GM19324 (cell line): ENCODE results near the gene TRABD2A.
"Not testable (repeated sequence)": the region's sequence is repeated elsewhere in the genome, so short reads cannot be mapped to it uniquely, and the experiment has no call there.

Experiments used
- ATAC-seq: cut with Tn5 transposase; IDR thresholded peaks from one replicate; pipeline ENCODE4 v1.9.1; 2021; ENCODE audit warnings: mild to moderate bottlenecking, moderate library complexity; ENCODE audit not compliant: unreplicated experiment, low FRiP score

The TRABD2A gene

DNA sequence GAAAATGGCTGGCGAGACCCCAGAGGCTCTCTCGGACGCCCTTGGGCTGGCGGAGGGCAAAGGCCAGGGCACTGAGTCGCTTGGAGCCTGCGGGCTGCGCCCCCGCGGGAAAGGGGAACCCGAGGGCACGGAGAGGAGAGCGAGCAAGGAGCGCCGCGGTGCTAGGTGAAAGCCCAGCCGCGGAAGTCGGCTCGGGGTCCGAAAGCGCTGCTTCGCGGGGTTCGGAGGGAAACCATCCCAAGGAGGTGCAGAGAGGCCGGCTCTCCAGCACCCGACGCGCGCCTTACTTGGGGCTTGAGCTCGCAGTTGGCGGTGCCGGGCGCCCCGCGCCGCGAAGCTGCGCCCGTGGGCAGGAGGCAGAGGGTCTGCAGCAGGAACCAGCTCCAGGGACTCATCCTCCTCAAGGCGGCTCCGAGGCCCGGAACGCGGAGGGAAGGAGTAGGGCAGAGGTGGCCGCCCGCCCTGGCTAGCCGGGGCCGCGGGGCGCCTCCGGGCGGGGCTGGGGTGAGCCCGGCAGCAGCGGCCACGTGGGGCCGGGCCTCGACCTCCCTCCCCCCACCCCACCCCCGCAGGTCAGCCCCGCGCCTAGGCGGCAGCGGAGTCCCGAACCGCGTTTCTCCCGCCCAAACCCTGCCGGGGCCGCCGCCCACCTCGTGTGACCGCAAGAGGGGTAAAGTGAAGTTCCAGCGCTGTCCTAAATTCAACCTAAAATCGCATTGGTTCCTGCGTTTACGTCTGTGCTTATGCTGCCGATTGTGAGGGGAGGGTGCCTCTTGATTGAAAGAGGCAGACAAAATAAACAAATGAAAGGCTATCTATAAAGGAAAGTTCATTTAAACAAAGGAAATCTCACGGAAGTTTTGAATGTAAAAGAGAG is at the start of gene TRABD2A:
TRABD2A (minus strand) TSS at position 440 of the 877 bp plus-strand sequence; CDS start at position 395, 45 bp downstream.
- ATAC-seq: no peak

DNA sequence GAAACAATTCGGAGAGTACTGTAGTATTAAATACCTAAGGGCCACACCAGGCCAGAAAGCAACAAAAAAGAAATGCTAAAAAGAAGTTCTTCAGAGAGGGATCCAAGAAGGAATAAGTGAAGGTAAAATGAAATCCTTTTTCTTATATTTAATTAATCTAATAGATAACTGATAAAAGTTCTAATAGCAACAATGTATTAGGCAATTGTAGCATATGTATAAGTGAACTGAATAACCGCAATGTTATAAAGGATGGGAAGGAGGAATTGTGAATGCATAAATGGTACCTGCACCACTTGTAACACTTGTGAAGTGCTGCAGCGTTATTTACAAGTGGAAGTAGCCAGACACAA is 46.4 kb upstream of the TRABD2A start:
- ATAC-seq: no peak

- ATAC-seq: peak; percentile 80
Measured at GRCh38 chr2:84925724-84926376, 45.0 kb upstream of the TRABD2A start.

DNA sequence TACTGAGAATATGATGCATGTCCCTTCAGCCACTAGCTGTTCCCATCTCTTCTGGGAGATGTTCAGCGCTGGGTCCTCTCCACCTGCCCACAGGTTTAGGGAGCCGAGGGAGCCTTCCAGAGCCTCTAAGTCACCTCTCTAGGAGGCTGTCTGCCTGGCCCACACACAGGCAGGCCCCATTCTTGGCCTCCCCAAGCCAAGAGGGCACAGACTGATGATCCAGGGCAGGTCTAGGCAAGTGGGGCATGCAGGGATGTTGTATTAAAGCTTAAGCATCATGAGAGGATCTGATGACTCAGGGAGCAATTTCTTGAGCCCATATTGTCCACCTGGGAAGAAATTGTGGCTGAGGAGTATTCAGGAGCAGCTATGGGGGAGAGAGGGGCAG is 44.4 kb upstream of the TRABD2A start:
- ATAC-seq: no peak

DNA sequence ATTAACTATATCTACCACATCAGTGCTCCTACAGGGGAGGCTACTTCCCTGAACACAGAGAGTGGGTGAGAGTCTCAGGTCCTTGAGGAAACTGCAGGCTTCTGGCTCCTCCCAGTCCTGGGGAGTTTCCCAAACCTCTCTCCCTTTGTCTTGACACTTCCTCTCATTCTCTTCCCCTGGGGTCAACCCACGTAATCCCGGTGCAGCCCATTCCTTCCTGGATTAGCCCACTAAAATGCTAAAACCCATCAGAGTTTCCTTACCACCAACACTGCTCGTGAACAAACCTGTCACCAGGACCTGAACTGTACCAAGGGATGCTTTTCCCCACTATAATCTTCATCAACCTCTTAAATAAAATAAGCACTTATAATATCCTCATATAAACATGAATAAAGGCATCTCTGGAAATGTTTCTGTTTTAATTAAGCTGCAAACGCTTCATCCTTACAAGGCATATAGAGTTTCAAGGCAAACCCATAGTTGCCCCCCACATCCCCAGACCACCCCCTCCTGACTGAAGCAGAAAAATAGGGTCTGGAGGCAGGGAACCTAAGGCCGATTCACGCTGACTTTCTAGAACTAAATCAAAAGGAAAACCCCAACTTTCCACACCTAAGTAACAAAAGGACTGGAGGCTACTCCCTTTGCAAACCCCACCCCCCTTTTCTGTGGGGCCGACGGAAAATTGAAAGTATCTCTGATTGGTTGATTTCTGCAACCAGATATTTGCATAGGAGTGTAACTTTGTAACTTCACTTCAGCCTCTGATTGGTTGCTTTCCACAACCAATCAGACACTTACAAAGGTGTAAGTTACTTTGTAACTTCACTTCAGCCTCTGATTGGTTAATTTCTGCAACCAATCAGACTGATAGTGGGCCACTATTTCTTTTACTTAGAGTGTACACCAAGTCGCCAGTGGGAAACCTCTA is 43.6 kb upstream of the TRABD2A start:
- ATAC-seq: peak; percentile 40

DNA sequence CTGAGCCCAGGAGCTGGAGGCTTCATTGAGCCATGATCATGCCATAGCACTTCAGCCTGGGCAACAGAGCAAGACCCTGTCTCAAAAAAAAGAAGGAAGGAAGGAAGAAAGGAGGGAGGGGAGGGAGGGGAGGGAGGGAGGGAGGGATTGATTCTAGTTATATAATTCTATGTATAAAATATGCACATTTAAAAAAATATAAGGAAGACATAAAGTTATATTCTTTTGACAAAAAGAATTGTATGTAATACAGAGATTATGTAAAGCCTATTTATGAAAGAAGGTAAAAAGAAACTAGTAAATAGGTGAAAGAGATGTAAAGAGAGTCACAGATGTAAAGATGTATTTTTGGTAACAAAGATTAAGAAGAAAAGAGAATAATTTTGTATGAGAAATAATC is 42.1 kb upstream of the TRABD2A start:
- ATAC-seq: no peak

DNA sequence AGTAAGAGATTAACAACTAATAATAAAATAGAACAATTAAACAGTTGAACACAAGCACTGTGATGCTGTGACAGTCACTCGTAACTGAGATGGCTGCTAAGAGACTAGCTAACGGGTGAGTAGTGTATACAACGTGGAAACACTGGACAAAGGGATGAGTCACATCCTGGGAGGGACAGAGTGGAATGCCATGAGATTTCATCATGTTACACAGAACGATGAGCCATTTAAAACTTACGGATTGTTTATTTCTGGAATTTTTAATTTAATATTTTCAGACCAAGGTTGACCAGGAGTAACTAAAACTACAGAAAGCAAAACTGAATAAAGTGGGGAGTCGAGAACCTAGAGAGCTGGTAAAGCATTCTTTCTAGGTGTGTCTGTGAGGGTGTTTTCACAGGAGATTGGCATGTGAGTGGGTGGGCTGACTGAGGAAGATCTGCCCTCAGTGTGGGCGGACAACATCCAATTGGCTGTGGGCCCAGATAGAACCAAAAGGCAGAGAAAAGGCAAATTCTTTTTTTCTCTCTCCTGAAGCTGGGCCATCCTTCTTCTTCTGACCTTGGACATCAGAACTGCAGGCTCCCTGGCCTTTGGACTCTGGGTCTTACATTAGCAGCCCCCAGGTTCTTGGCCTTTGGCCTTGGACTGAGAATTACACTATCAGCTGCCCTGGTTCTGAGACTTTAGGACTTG is 39.1 kb upstream of the TRABD2A start:
- ATAC-seq: peak; percentile 43

- ATAC-seq: no peak
Measured at GRCh38 chr2:84918430-84918829, 37.5 kb upstream of the TRABD2A start.

DNA sequence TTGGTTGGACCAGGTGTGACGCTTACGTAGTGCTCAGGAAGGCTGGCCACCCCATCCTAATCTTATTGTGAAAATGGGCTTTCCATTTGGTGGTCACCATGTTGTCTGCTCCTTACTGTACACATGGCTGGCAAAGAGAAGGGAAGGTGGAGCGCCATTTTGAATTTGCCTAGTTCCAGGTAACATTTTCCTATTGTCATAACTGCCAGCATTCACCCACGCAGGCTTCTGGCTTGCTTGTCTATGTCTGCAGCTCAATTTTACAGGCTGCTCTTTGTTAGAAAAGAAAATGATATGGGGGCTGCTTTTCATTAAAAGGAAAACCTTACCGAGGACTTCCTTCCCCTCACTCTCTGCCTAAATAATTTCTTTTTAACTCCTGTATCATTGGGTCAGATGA is 36.9 kb upstream of the TRABD2A start:
- not testable (repeated sequence) for ATAC-seq

DNA sequence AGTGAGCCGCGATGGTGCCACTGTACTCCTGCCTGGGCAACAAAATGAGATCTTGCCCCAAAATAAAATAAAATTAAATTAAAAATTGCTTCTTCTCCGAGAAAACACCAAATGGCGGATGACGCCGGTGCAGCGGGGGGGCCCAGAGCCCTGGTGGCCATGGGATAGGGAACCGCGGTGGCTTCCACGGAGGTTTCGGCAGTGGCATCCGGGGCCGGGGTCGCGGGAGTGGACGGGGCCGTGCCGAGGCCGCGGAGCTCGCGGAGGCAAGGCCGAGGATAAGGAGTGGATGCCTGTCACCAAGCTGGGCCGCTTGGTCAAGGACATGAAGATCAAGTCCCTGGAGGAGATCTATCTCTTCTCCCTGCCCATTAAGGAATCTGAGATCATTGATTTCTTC is 34.8 kb upstream of the TRABD2A start:
- not testable (repeated sequence) for ATAC-seq

- no peak for ATAC-seq
Measured at GRCh38 chr2:84914334-84914733, 33.5 kb upstream of the TRABD2A start.

- ATAC-seq: no peak
Measured at GRCh38 chr2:84912984-84913383, 32.1 kb upstream of the TRABD2A start.

DNA sequence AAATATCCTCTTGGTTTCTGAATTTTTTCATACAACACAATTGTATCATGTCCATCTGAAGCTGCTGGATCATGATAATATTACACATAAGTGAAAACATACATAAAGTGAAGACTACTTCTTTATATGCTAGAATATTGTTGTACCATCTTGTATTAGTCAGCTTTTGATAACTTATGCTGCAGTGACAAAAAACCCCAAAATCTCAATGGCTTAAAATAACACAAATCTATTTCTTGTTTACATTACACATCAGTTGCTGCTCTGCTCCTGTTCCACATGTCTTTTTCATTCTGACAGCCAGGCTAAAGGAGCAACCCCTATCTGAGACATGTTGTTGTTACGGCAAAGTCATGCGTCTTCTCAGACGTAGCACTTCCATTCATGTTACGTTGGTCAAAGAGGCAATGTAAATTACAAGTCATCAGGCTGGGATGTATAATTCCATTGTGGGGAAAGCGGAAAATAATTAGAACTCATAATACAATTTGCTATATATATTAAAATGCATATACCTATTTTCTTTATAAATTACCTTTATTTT is 30.3 kb upstream of the TRABD2A start:
- ATAC-seq: no peak

GRCh38 chr2:84908948-84909713 is 28.2 kb upstream of the TRABD2A start:
- ATAC-seq: no peak

- no peak for ATAC-seq
Measured at GRCh38 chr2:84906900-84907714, 26.2 kb upstream of the TRABD2A start.

DNA sequence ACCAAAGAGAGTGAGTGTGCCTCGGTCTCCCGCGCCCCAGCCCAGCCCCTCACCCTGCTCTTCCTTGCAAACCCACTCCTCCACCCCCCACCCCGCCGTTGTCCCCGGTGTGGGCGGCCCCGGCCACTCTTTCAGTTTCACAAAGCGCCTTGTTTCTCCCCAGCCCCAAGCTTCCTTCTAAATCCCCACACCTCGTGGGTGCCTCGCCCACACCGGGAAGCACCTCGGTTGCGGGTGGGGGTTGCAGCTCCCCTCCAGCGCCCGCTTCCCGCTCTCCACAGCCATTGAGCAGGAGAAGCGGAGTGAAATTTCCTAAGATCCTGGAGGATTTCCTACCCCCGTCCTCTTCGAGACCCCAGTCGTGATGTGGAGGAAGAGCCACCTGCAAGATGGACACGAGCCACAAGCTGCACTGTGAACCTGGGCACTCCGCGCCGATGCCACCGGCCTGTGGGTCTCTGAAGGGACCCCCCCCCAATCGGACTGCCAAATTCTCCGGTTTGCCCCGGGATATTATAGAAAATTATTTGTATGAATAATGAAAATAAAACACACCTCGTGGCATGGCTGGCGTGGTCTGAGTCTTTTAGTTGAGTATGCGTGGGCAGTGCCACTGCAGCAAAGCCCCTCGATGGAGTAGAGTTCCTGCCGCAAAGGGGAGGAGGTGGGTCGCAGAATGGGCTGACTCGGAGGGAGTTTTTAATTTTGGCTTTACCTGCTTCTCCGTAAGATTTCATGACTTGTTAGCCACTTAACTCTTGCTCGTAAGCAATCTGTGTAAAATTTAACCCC is 25.4 kb upstream of the TRABD2A start:
- ATAC-seq: peak; percentile 20

DNA sequence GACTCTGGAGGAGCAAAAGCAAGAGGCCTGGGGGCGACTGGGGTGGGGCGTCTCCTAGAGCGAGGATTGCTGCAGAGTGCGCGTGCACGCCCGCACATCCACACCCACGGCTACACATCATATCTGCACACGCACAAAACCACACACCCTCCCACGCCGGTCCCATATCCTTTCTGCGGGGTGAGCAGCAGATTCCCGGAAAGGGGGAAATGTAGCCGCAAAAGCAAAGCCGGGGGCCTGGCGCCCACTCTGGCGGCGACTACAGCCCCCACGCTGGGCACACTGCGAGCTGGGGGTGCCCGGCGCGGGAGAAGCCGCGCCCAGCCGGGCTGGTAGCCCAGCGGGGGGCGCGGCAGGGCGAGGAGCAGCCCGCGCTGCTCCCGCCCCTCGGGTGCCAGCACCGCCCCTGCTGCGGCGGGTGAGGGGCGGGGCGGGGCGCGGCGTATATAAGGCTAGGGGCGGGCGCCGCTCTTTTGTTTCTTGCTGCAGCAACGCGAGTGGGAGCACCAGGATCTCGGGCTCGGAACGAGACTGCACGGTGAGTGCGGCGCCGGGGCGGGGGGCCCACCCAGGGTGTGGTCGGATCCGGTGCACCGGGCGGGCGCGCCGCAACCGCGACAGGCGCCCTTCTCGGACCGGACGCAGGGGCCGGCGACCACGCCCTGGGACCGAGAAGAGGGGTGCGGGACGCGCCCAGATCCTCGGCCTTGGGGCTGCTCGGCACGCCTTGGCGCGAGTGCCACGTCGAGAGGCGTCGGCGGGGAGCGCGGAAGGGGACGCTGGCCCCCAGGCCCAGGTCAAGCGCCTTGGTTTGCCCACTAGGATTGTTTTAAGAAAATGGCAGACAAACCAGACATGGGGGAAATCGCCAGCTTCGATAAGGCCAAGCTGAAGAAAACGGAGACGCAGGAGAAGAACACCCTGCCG is 24.6 kb upstream of the TRABD2A start, which contains the start of gene TMSB10:
TMSB10 (plus strand) TSS at position 476 of the 927 bp plus-strand sequence.
- peak; percentile 83 for ATAC-seq
